Stomach (tissue), 4 donors: ENCODE data around the gene EWSR1.

Experiments
- POLR2A ChIP-seq, 4 donors: fragments of 450-650 bp; IDR thresholded peaks; one replicate each; pipeline ENCODE4 v1.6.1; 2016; ENCODE audit warnings: antibody characterized with exemption in 4 of 4, control low read depth in 2 of 4, mild to moderate bottlenecking in 1 of 4, moderate library complexity in 1 of 4
- TF ChIP-seq, protein P1 (sequence below), 7 experiments: fragments of 450-650 bp in 4 of 7; fragments of 200-600 bp in 3 of 7; sonication (generic) in 3 of 7; IDR thresholded peaks; one replicate each; pipeline ENCODE4 v1.5.1; 2016 to 2019; ENCODE audit warnings: antibody characterized with exemption in 7 of 7, control low read depth in 2 of 7, mild to moderate bottlenecking in 1 of 7

DNA sequence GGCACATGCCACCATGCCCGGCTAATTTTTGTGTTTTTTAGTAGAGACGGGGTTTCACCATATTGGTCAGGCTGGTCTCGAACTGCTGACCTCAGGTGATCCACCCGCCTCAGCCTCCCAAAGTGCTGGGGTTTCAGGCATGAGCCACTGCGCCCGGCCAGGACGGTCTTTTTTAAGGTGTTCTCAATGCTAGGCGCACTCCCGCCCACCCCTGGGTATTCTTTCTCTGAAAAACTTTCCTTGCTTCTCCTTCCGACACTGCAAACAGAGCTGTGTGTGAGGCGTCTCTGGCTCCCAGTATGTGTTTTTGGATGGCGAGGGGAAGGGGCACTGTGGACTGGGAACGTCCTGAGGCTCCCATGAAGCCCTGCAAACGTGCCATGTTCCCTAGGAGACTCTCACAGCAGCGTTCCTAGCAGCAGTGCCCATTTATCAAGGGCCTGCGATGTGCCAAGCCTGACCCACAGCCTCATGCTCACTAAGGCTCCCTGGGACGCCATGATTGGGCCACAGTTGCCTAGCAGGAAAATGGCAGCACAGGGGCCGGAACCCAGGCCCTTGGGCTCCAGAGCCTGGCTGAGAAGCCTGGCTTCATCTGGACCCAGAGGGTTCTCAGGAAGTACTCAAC lies 49.9 kb downstream of the EWSR1 start:
- no peak for TF ChIP-seq POLR2A (IDR thresholded peaks at IDR 0.05)
- TF ChIP-seq, protein P1, sequence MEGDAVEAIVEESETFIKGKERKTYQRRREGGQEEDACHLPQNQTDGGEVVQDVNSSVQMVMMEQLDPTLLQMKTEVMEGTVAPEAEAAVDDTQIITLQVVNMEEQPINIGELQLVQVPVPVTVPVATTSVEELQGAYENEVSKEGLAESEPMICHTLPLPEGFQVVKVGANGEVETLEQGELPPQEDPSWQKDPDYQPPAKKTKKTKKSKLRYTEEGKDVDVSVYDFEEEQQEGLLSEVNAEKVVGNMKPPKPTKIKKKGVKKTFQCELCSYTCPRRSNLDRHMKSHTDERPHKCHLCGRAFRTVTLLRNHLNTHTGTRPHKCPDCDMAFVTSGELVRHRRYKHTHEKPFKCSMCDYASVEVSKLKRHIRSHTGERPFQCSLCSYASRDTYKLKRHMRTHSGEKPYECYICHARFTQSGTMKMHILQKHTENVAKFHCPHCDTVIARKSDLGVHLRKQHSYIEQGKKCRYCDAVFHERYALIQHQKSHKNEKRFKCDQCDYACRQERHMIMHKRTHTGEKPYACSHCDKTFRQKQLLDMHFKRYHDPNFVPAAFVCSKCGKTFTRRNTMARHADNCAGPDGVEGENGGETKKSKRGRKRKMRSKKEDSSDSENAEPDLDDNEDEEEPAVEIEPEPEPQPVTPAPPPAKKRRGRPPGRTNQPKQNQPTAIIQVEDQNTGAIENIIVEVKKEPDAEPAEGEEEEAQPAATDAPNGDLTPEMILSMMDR (IDR thresholded peaks at IDR 0.05) = no peak
